Placental epithelial cell (primary cell): ENCODE data around the gene ZMYND15. TPM values are rescaled to one million over a fixed set of nuclear protein-coding genes. Genes with fewer than 3 reads are reported as not detected.

Experiments
- total RNA-seq: library from RNA; depleted of rRNA; stranded (reverse); fragments of >200 nt; gene quantifications from 2 replicates; pipeline ENCODE4 v1.2.3, GENCODE V29; 2012

Gene ZMYND15
- under 0.01 TPM in 1 of 2 replicates, not detected in the other for total RNA-seq

GRCh38 chr17:4739122-4740024 lies at the start of gene ZMYND15, which contains the start of gene CXCL16:
Gene ZMYND15 (plus strand): TSS chr17:4739833. CDS start chr17:4740549, 716 bp downstream.
Gene CXCL16 (minus strand): TSS chr17:4739928. CDS start chr17:4739339, 589 bp downstream.

GRCh38 chr17:4709794-4710692 lies 29.6 kb upstream of the ZMYND15 start, which contains the start of gene ARRB2:
Gene ARRB2 (plus strand): TSS chr17:4710632. CDS start chr17:4710722, 90 bp downstream.

GRCh38 chr17:4771519-4772234 lies 32.0 kb downstream of the ZMYND15 start, which contains the start of gene TM4SF5:
Gene TM4SF5 (plus strand): TSS chr17:4771886. CDS start chr17:4771923, 37 bp downstream.

GRCh38 chr17:4786106-4786511 lies 46.5 kb downstream of the ZMYND15 start, which contains the start of gene VMO1:
Gene VMO1 (minus strand): TSS chr17:4786364. CDS start chr17:4786352, 12 bp downstream.

DNA sequence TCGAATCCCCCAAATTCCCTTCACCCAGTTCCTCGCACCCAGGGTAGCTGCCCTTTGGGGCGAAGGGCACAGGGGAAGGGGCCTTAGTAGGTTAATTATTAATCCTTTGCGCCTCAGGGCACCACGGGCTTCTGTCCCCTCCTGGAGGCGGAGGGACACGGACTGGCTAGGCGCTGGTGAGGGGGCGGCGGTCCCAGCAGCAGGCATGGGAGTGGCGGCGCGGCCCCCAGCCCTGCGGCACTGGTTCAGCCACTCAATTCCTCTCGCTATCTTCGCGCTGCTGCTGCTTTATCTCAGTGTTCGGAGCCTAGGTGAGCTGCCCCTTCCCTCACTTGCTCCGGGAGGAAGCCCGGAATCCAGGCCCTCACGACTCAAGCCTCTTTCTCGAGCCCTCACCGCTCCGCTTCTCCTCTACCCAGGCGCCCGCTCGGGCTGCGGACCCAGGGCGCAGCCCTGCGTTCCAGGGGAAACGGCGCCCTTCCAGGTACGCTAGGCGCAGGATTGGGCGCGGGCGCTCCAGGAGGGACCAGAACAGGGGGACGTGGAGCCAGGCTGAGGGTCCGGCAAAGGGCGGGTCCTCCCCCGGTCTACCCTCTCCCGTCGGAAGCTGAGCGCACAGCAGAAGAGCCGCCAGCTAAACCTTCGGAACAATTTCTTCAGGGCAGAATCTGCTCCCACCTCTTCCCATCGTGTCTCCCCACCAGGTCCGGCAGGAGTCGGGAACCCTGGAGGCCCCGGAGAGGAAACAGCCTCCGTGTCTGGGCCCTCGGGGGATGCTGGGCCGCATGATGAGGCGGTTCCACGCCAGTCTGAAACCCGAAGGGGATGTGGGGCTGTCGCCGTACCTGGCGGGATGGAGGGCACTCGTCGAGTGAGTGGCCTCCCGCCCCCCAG lies 49.4 kb downstream of the ZMYND15 start, which contains the start of gene GLTPD2:
Gene GLTPD2, plus strand, starts transcription at position 158 of the 894 bp plus-strand sequence. Its CDS starts 48 bp downstream, at position 206.

Other genes with a start within 250 kb of the ZMYND15 start
- 0.79 and 1.5 TPM in 2 replicates for gene SPNS2, start 241.0 kb upstream of the ZMYND15 start, total RNA-seq
- gene MYBBP1A, start 184.4 kb upstream of the ZMYND15 start, total RNA-seq, result 47.9 and 57.5 TPM in 2 replicates
- not detected in 2 replicates for gene GGT6, start 179.3 kb upstream of the ZMYND15 start, total RNA-seq
- 18.3 and 33.8 TPM in 2 replicates for gene SMTNL2, start 155.3 kb upstream of the ZMYND15 start, total RNA-seq
- gene ALOX15, start 98.2 kb upstream of the ZMYND15 start, total RNA-seq, result 2.7 and 5.9 TPM in 2 replicates
- 19.2 and 46.0 TPM in 2 replicates for gene PELP1, start 35.7 kb upstream of the ZMYND15 start, total RNA-seq
- gene ARRB2, start 29.2 kb upstream of the ZMYND15 start, total RNA-seq, result 3.9 and 6.5 TPM in 2 replicates
- 15.5 and 19.2 TPM in 2 replicates for gene MED11, start 8.4 kb upstream of the ZMYND15 start, total RNA-seq
- 0.79 and 5.6 TPM in 2 replicates for gene CXCL16, start 95 bp downstream of the ZMYND15 start, total RNA-seq
- not detected in 2 replicates for gene TM4SF5, start 32.1 kb downstream of the ZMYND15 start, total RNA-seq
- 0.33 TPM in 1 of 2 replicates, not detected in the other for gene VMO1, start 46.5 kb downstream of the ZMYND15 start, total RNA-seq
- gene GLTPD2, start 49.1 kb downstream of the ZMYND15 start, total RNA-seq, result 0.79 TPM in 1 of 2 replicates, not detected in the other
- 78.5 and 282 TPM in 2 replicates for gene PSMB6, start 56.3 kb downstream of the ZMYND15 start, total RNA-seq
- gene PLD2, start 67.3 kb downstream of the ZMYND15 start, total RNA-seq, result 54.9 and 100 TPM in 2 replicates
- 69.8 and 90.7 TPM in 2 replicates for gene MINK1, start 93.5 kb downstream of the ZMYND15 start, total RNA-seq
- 32.5 and 48.7 TPM in 2 replicates for gene C17orf107, start 159.7 kb downstream of the ZMYND15 start, total RNA-seq
- 0.87 and 1.6 TPM in 2 replicates for gene CHRNE, start 163.3 kb downstream of the ZMYND15 start, total RNA-seq
- not detected in 2 replicates for gene GP1BA, start 192.4 kb downstream of the ZMYND15 start, total RNA-seq
- gene SLC25A11, start 200.2 kb downstream of the ZMYND15 start, total RNA-seq, result 49.5 and 65.2 TPM in 2 replicates
- gene RNF167, start 200.4 kb downstream of the ZMYND15 start, total RNA-seq, result 38.5 and 60.9 TPM in 2 replicates
- gene PFN1, start 208.7 kb downstream of the ZMYND15 start, total RNA-seq, result 275 and 588 TPM in 2 replicates
- 3.7 and 8.2 TPM in 2 replicates for gene ENO3, start 211.3 kb downstream of the ZMYND15 start, total RNA-seq
- 34.9 and 68.7 TPM in 2 replicates for gene SPAG7, start 228.0 kb downstream of the ZMYND15 start, total RNA-seq
- gene CAMTA2, start 247.8 kb downstream of the ZMYND15 start, total RNA-seq, result 10.2 and 12.5 TPM in 2 replicates